ENCODE data around the gene SRCAP. TPM values are rescaled to one million over a fixed set of nuclear protein-coding genes. Genes with fewer than 3 reads are reported as not detected.

The SRCAP gene
- polyA plus RNA-seq (2012; rRNA removed): 3.7 and 5.6 TPM in 2 replicates
- 2.1 and 4.3 TPM in 2 replicates for polyA plus RNA-seq (2012; cell fraction: cytosol; rRNA removed)
- polyA plus RNA-seq (2012; cell fraction: nucleus; rRNA removed): 8.1 and 12.8 TPM in 2 replicates

DNA sequence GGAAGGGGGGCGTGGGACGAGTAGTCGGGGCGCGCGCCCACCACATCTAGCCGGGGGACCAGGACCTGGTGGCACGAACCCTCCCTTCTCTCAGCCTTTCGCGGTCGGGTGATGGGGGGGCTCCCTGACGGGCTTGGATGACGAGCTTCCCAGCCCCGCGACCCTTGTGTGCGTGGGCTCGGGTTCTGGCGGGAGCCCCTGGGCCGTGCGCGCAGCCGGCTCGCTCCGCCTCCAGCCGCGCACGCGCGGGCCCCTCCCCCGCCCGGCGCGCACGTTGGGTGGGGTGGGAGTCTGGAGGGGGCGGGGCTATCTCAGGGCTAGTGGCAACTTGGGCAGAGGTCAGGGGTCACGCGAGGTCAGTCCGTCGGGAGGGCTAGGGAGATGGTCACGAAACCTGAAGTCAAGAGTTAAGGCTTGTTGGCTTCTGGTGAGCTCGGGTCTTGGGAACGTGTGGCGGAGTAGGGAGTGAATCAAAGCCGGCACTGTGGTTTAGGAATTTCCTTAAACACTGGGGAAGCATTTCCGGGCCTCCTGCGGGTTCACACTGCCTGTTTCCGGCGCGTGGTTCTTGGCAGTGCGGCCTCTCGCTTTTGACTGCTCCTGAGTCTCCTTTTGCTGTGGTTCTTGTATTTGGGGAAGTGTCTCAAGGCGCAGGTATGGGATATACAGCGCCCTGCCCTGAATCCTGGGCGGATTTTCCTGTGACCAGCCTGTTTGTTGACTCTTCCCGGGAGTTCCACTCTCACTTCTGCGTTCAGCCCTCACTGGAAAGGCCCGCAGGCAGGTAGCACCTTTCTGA, at the start of gene SRCAP:
Gene SRCAP (plus strand): TSS at position 356 of the 799 bp plus-strand sequence. CDS start 1,654 bp downstream, outside the sequence.
- ChIA-PET POLR2A (interaction anchor here (0.6 to 1.1 kb wide), 3 partner anchors 9 to 49 kb away, joined by 3 read pairs; partner anchors contain the start of gene PHKG2), CTCF (interaction anchor here (0.8 to 1.3 kb wide), 2 partner anchors 40 to 197 kb away, joined by 3 to 4 read pairs; partner anchors contain the start of gene FBRS)
- peak within 1 kb of the TSS; percentile 84; the same call in 1 of the 2 replicates for H2AFZ ChIP-seq (ENCODE audit: low read depth)
- no peaks in the 10 kb centered on the region for H3K27me3 ChIP-seq (ENCODE audit: insufficient read depth)
- 1% methylated on average over 25 of the region's 57 CpGs for WGBS (ENCODE audit: low lambda C conversion rate)
- no peaks in the 10 kb centered on the region for H3K9me2 ChIP-seq
- peaks cover 19 to 36% of the 10 kb centered on the region in 2 experiments for H3K36me3 ChIP-seq (replicated peaks in 1 of 2; ENCODE audit: control insufficient read depth in 1 of 2, insufficient read depth in 2 of 2, low read length in 1 of 2)
- peaks cover 49% of the 10 kb centered on the region for H3K79me2 ChIP-seq (ENCODE audit: insufficient read depth)
- peak within 1 kb of the TSS; percentile 99 to 100 for H3K27ac ChIP-seq (ENCODE audit: low read depth in 2 of 2, low read length in 1 of 2)
- H3F3A ChIP-seq (replicated peaks; ENCODE audit: insufficient read depth): no peaks in the 10 kb centered on the region
- peak within 1 kb of the TSS; percentile 78 for H3K4me3 ChIP-seq (ENCODE audit: low read depth in 2 of 2, low read length in 1 of 2)
- no peaks in the 10 kb centered on the region for H3K9me3 ChIP-seq
- H3K9ac ChIP-seq: peak within 1 kb of the TSS; percentile 100
- DNase-seq: peak; percentile 97
- peaks cover 12 to 13% of the 10 kb centered on the region in 2 experiments for H3K4me1 ChIP-seq (ENCODE audit: control insufficient read depth in 1 of 2, insufficient read depth in 2 of 2, low read depth in 1 of 2, low read length in 1 of 2)
- H3K4me2 ChIP-seq: peak within 1 kb of the TSS; percentile 75
- peaks cover 12% of the 10 kb centered on the region for H4K20me1 ChIP-seq (ENCODE audit: insufficient read depth)
- TF ChIP-seq NFIC (IDR thresholded peaks at IDR 0.05; ENCODE audit: borderline replicate concordance) (no peak), ELF1 (IDR thresholded peaks at IDR 0.05) (peak; percentile 79), SMC3 (IDR thresholded peaks at IDR 0.05; ENCODE audit: low read depth, low read length) (no peak), GATA2 (CRISPR knock-in tag; IDR thresholded peaks at IDR 0.05) (no peak), FOSL2 (IDR thresholded peaks at IDR 0.05; ENCODE audit: borderline replicate concordance, low read depth) (no peak), TAF1 (IDR thresholded peaks at IDR 0.05; ENCODE audit: borderline replicate concordance, low read depth, low read length) (0 out of 2 replicates have a peak, but pooled peaks have one; percentile 33), RAD21 (IDR thresholded peaks at IDR 0.05; ENCODE audit: low read length) (no peak), NRF1 (IDR thresholded peaks at IDR 0.05; ENCODE audit: low read depth, low read length) (peak; percentile 78), RFX5 (IDR thresholded peaks at IDR 0.05; ENCODE audit: low read length) (no peak), CHD2 (IDR thresholded peaks at IDR 0.05; ENCODE audit: low read length, partially characterized antibody) (peak; percentile 50), EZH2phosphoT487 (IDR thresholded peaks at IDR 0.05; ENCODE audit: borderline replicate concordance, low read depth) (no peak), RCOR1 (IDR thresholded peaks at IDR 0.05; ENCODE audit: low read length) (no peak), TCF12 (IDR thresholded peaks at IDR 0.05) (no peak), YY1 (IDR thresholded peaks at IDR 0.05; ENCODE audit: low read depth) (no peak), SIN3A (IDR thresholded peaks at IDR 0.05; ENCODE audit: borderline replicate concordance, low read depth, low read length) (peak; percentile 66; the same call in 1 of the 2 replicates), JUND (IDR thresholded peaks at IDR 0.05) (no peak), POLR2AphosphoS5 (IDR thresholded peaks at IDR 0.05; ENCODE audit: low read depth, low read length) (no peak), FOXJ3 (CRISPR knock-in tag; IDR thresholded peaks at IDR 0.05) (no peak), FOXM1 (IDR thresholded peaks at IDR 0.05; ENCODE audit: low read depth) (no peak)
- TF ChIP-seq, protein P1, sequence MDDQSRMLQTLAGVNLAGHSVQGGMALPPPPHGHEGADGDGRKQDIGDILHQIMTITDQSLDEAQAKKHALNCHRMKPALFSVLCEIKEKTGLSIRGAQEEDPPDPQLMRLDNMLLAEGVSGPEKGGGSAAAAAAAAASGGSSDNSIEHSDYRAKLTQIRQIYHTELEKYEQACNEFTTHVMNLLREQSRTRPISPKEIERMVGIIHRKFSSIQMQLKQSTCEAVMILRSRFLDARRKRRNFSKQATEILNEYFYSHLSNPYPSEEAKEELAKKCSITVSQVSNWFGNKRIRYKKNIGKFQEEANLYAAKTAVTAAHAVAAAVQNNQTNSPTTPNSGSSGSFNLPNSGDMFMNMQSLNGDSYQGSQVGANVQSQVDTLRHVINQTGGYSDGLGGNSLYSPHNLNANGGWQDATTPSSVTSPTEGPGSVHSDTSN (IDR thresholded peaks at IDR 0.05): no peak
- TF ChIP-seq, protein P2, sequence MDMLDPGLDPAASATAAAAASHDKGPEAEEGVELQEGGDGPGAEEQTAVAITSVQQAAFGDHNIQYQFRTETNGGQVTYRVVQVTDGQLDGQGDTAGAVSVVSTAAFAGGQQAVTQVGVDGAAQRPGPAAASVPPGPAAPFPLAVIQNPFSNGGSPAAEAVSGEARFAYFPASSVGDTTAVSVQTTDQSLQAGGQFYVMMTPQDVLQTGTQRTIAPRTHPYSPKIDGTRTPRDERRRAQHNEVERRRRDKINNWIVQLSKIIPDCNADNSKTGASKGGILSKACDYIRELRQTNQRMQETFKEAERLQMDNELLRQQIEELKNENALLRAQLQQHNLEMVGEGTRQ (IDR thresholded peaks at IDR 0.05; ENCODE audit: borderline replicate concordance, low read depth, low read length): no peak
- TF ChIP-seq, protein P3, sequence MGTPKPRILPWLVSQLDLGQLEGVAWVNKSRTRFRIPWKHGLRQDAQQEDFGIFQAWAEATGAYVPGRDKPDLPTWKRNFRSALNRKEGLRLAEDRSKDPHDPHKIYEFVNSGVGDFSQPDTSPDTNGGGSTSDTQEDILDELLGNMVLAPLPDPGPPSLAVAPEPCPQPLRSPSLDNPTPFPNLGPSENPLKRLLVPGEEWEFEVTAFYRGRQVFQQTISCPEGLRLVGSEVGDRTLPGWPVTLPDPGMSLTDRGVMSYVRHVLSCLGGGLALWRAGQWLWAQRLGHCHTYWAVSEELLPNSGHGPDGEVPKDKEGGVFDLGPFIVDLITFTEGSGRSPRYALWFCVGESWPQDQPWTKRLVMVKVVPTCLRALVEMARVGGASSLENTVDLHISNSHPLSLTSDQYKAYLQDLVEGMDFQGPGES (IDR thresholded peaks at IDR 0.05; ENCODE audit: low read depth, low read length): no peak
- TF ChIP-seq, protein P4, sequence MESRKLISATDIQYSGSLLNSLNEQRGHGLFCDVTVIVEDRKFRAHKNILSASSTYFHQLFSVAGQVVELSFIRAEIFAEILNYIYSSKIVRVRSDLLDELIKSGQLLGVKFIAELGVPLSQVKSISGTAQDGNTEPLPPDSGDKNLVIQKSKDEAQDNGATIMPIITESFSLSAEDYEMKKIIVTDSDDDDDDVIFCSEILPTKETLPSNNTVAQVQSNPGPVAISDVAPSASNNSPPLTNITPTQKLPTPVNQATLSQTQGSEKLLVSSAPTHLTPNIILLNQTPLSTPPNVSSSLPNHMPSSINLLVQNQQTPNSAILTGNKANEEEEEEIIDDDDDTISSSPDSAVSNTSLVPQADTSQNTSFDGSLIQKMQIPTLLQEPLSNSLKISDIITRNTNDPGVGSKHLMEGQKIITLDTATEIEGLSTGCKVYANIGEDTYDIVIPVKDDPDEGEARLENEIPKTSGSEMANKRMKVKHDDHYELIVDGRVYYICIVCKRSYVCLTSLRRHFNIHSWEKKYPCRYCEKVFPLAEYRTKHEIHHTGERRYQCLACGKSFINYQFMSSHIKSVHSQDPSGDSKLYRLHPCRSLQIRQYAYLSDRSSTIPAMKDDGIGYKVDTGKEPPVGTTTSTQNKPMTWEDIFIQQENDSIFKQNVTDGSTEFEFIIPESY (IDR thresholded peaks at IDR 0.05; ENCODE audit: borderline replicate concordance, low read depth): no peak; the same call in 1 of the 2 replicates
- TF ChIP-seq, protein P5, sequence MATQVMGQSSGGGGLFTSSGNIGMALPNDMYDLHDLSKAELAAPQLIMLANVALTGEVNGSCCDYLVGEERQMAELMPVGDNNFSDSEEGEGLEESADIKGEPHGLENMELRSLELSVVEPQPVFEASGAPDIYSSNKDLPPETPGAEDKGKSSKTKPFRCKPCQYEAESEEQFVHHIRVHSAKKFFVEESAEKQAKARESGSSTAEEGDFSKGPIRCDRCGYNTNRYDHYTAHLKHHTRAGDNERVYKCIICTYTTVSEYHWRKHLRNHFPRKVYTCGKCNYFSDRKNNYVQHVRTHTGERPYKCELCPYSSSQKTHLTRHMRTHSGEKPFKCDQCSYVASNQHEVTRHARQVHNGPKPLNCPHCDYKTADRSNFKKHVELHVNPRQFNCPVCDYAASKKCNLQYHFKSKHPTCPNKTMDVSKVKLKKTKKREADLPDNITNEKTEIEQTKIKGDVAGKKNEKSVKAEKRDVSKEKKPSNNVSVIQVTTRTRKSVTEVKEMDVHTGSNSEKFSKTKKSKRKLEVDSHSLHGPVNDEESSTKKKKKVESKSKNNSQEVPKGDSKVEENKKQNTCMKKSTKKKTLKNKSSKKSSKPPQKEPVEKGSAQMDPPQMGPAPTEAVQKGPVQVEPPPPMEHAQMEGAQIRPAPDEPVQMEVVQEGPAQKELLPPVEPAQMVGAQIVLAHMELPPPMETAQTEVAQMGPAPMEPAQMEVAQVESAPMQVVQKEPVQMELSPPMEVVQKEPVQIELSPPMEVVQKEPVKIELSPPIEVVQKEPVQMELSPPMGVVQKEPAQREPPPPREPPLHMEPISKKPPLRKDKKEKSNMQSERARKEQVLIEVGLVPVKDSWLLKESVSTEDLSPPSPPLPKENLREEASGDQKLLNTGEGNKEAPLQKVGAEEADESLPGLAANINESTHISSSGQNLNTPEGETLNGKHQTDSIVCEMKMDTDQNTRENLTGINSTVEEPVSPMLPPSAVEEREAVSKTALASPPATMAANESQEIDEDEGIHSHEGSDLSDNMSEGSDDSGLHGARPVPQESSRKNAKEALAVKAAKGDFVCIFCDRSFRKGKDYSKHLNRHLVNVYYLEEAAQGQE (IDR thresholded peaks at IDR 0.05; ENCODE audit: low read depth, low read length): no peak
